Panc1 (cell line): ENCODE results near the gene TLE1. TPM values are rescaled to one million over a fixed set of nuclear protein-coding genes. Genes with fewer than 3 reads are reported as not detected.

Source experiments
- ATAC-seq: fragments of 200-7000 bp; cut with Tn5 transposase; 2 replicates; pipeline ENCODE4 v1.9.1; 2020; ENCODE audit warnings: mild to moderate bottlenecking, moderate library complexity
- BruUV-seq: library from RNA; stranded (reverse); fragments of 400-500 nt; replicated peaks from 2 replicates; lab custom pipeline; 2021; lab: Mats Ljungman, UMichigan
- CTCF ChIA-PET: fragments of 300-600 bp; sonication (Branson Sonifier 250); formaldehyde crosslinking; loops from one replicate; lab custom pipeline; 2022; ENCODE audit warnings: antibody characterized with exemption; lab: Charles Lee
- POLR2A ChIA-PET: fragments of 300-600 bp; sonication (Branson Sonifier 250); formaldehyde crosslinking; loops from one replicate; lab custom pipeline; 2022; ENCODE audit warnings: antibody characterized with exemption; lab: Charles Lee
- DNase-seq: peaks from one replicate; pipeline ENCODE4 v3.0.0-alpha.2; 2010; ENCODE audit warnings: low read depth, low spot score
- H3K27ac ChIP-seq: 2 replicates; pipeline ENCODE4 v1.5.1; 2011; ENCODE audit warnings: mild to moderate bottlenecking, low read length, inconsistent platforms
- H3K27me3 ChIP-seq: fragments of 200-500 bp; sonication (Bioruptor generic); 2 replicates; pipeline ENCODE4 v1.6.0; 2014; ENCODE audit warnings: low read length, inconsistent platforms; ENCODE audit not compliant: control insufficient read depth, insufficient read depth
- H3K36me3 ChIP-seq: fragments of 200-500 bp; sonication (Bioruptor generic); 2 replicates; pipeline ENCODE4 v1.5.1; 2014; ENCODE audit warnings: inconsistent platforms, mild to moderate bottlenecking, low read length, moderate library complexity; ENCODE audit not compliant: control insufficient read depth, insufficient read depth
- H3K4me1 ChIP-seq: 2 replicates; pipeline ENCODE4 v1.5.1; 2011; ENCODE audit warnings: inconsistent platforms, mild to moderate bottlenecking, low read length, moderate library complexity; ENCODE audit not compliant: control insufficient read depth, insufficient read depth
- H3K4me3 ChIP-seq, 2 experiments: 2 replicates each; pipeline ENCODE4 v1.5.1; 2011 to 2012; ENCODE audit warnings: low read depth in 2 of 2, low read length in 2 of 2, mild to moderate bottlenecking in 2 of 2, inconsistent platforms in 1 of 2, moderate library complexity in 1 of 2
- H3K9me3 ChIP-seq: fragments of 200-500 bp; sonication (Bioruptor generic); 2 replicates; pipeline ENCODE4 v1.5.1; 2014; ENCODE audit warnings: low read depth, mild to moderate bottlenecking, inconsistent platforms, low read length, moderate library complexity; ENCODE audit not compliant: control insufficient read depth, insufficient read depth
- CTCF ChIP-seq: fragments of 450-650 bp; IDR thresholded peaks from 2 replicates; pipeline ENCODE4 v1.5.1; 2017; ENCODE audit warnings: mild to moderate bottlenecking
- POLR2AphosphoS5 ChIP-seq: IDR thresholded peaks from 2 replicates; pipeline ENCODE4 v1.6.1; 2012; ENCODE audit warnings: mild to moderate bottlenecking, low read depth, low read length, moderate library complexity
- REST ChIP-seq, 2 experiments: IDR thresholded peaks; 2 replicates each; pipeline ENCODE4 v1.6.1; 2011 to 2012; ENCODE audit warnings: low read depth in 2 of 2, control low read depth in 1 of 2, low read length in 1 of 2, mild to moderate bottlenecking in 1 of 2, moderate library complexity in 1 of 2; ENCODE audit not compliant: insufficient read depth in 1 of 2
- SIN3A ChIP-seq: IDR thresholded peaks from 2 replicates; pipeline ENCODE4 v1.6.1; 2012; ENCODE audit warnings: low read depth, mild to moderate bottlenecking, low read length, moderate library complexity, borderline replicate concordance; ENCODE audit not compliant: insufficient read depth
- TCF7L2 ChIP-seq: IDR thresholded peaks from 2 replicates; pipeline ENCODE4 v1.6.1; 2011; ENCODE audit warnings: mild to moderate bottlenecking, low read depth, low read length, inconsistent platforms
- in situ Hi-C: cut with HindIII; loops from 2 replicates; pipeline ENCODE4 v1.10.0; 2016; ENCODE audit warnings: low sequenced_read_pairs, low pct_unique_long_range_greater_than_20kb
- intact Hi-C: fragments of 100-400 bp; cut with micrococcal nuclease; formaldehyde crosslinking; loops from one replicate; pipeline ENCODE4 v1.10.0; 2022; ENCODE audit not compliant: unreplicated experiment
- total RNA-seq: library from RNA; stranded (reverse); gene quantifications from one replicate; pipeline ENCODE4 v1.2.1, GENCODE V29; 2021; ENCODE audit not compliant: unreplicated experiment

The TLE1 gene
- total RNA-seq, 1 experiment from 2014 or later, result 12.9 TPM

- CTCF ChIA-PET, result no interaction called here
- no peak overlapping the region for H3K27ac ChIP-seq
- no peaks in the 10 kb centered on the region for H3K27me3 ChIP-seq
- ATAC-seq (no peak), DNase-seq (no peak)
- no TSS peak for BruUV-seq
- POLR2A ChIA-PET, result no interaction called here
- intact Hi-C loops (no loop called here), in situ Hi-C loops (no loop called here)
- H3K4me1 ChIP-seq, result no peaks in the 10 kb centered on the region
- no peak overlapping the region for H3K4me3 ChIP-seq
- TF ChIP-seq TCF7L2 (no peak), CTCF (no peak), SIN3A (no peak), REST (IDR thresholded peaks at IDR 0.05; ENCODE audit: insufficient read depth in 1 of 2, low read depth in 2 of 2, low read length in 1 of 2) (no peak), POLR2AphosphoS5 (no peak)
- H3K9me3 ChIP-seq, result no peaks in the 10 kb centered on the region
- no peaks in the 10 kb centered on the region for H3K36me3 ChIP-seq
Observed at GRCh38 chr9:81548911-81549310, 140.4 kb downstream of the TLE1 start.

- Histone ChIP-seq H3K4me3 (no peak overlapping the region), H3K36me3 (no peaks in the 10 kb centered on the region), H3K27ac (no peak overlapping the region), H3K9me3 (no peaks in the 10 kb centered on the region), H3K27me3 (no peaks in the 10 kb centered on the region), H3K4me1 (no peaks in the 10 kb centered on the region)
- intact Hi-C loops, result no loop called here
- POLR2A ChIA-PET, result no interaction called here
- no TSS peak for BruUV-seq
- CTCF ChIA-PET, result no interaction called here
- in situ Hi-C loops, result no loop called here
- ATAC-seq (no peak), DNase-seq (no peak)
- TF ChIP-seq TCF7L2 (no peak), POLR2AphosphoS5 (no peak), REST (IDR thresholded peaks at IDR 0.05; ENCODE audit: insufficient read depth in 1 of 2, low read depth in 2 of 2, low read length in 1 of 2) (no peak), SIN3A (no peak), CTCF (no peak)
Observed at GRCh38 chr9:81546489-81546888, 142.9 kb downstream of the TLE1 start.
